GM23338 (cell line): ENCODE results near the gene MESP2. TPM values are rescaled to one million over a fixed set of nuclear protein-coding genes. Genes with fewer than 3 reads are reported as not detected.

Experiments
- ATAC-seq: fragments of 200-7000 bp; cut with Tn5 transposase; 3 replicates; pipeline ENCODE4 v1.9.1; 2020
- DNase-seq: peaks from one replicate; pipeline ENCODE4 v3.0.0-alpha.2; 2015; ENCODE audit warnings: low spot score
- H2AFZ ChIP-seq: fragments of 200-600 bp; sonication (generic); 2 replicates; pipeline ENCODE4 v1.8.0; 2016; ENCODE audit warnings: antibody characterized with exemption, mild to moderate bottlenecking, moderate library complexity
- H3F3A ChIP-seq: fragments of 200-600 bp; sonication (generic); replicated peaks from 2 replicates; pipeline ENCODE4 v1.8.0; 2017; ENCODE audit warnings: antibody characterized with exemption, mixed run types, low read depth
- H3K27ac ChIP-seq: fragments of 200-600 bp; sonication (generic); 2 replicates; pipeline ENCODE4 v1.6.1; 2016; ENCODE audit warnings: low read depth
- H3K27me3 ChIP-seq: fragments of 200-600 bp; sonication (generic); 2 replicates; pipeline ENCODE4 v1.8.0; 2016; ENCODE audit warnings: mild to moderate bottlenecking, mixed run types, moderate library complexity; ENCODE audit not compliant: insufficient read depth
- H3K36me3 ChIP-seq: fragments of 200-600 bp; sonication (generic); 2 replicates; pipeline ENCODE4 v1.8.0; 2016; ENCODE audit warnings: mild to moderate bottlenecking; ENCODE audit not compliant: insufficient read depth
- H3K4me1 ChIP-seq: fragments of 200-600 bp; sonication (generic); 2 replicates; pipeline ENCODE4 v1.8.0; 2016; ENCODE audit warnings: mild to moderate bottlenecking, moderate library complexity; ENCODE audit not compliant: insufficient read depth
- H3K4me2 ChIP-seq: fragments of 200-600 bp; sonication (generic); 2 replicates; pipeline ENCODE4 v1.7.1; 2017; ENCODE audit warnings: mixed run types
- H3K4me3 ChIP-seq: fragments of 200-600 bp; sonication (generic); 2 replicates; pipeline ENCODE4 v1.6.1; 2016; ENCODE audit warnings: mixed run types
- H3K79me2 ChIP-seq: fragments of 200-600 bp; sonication (generic); replicated peaks from 2 replicates; pipeline ENCODE4 v1.8.0; 2017; ENCODE audit warnings: mild to moderate bottlenecking; ENCODE audit not compliant: insufficient read depth
- H3K9me2 ChIP-seq: fragments of 200-600 bp; sonication (generic); 2 replicates; pipeline ENCODE4 v1.8.0; 2017; ENCODE audit not compliant: insufficient read depth
- H4K20me1 ChIP-seq: fragments of 200-600 bp; sonication (generic); replicated peaks from 2 replicates; pipeline ENCODE4 v1.8.0; 2017; ENCODE audit warnings: mild to moderate bottlenecking; ENCODE audit not compliant: insufficient read depth
- H3K27ac Mint-ChIP-seq: 2 replicates; pipeline ENCODE4 v1.8.0; 2020; ENCODE audit warnings: inconsistent platforms, mild to moderate bottlenecking, moderate library complexity, mixed read lengths
- H3K27me3 Mint-ChIP-seq: 3 replicates; pipeline ENCODE4 v1.8.0; 2022; ENCODE audit warnings: low read depth, mild to moderate bottlenecking, moderate library complexity, mixed read lengths, inconsistent platforms; ENCODE audit not compliant: insufficient read depth, poor library complexity
- H3K36me3 Mint-ChIP-seq: 3 replicates; pipeline ENCODE4 v1.8.0; 2021; ENCODE audit warnings: low read depth, mild to moderate bottlenecking, inconsistent platforms, moderate library complexity, mixed read lengths
- H3K4me1 Mint-ChIP-seq: 3 replicates; pipeline ENCODE4 v1.8.0; 2020; ENCODE audit warnings: mild to moderate bottlenecking, inconsistent platforms, mixed read lengths
- H3K4me3 Mint-ChIP-seq: 3 replicates; pipeline ENCODE4 v1.8.0; 2021; ENCODE audit warnings: moderate library complexity, mild to moderate bottlenecking, inconsistent platforms, mixed read lengths
- H3K9me3 Mint-ChIP-seq: 3 replicates; pipeline ENCODE4 v1.8.0; 2020; ENCODE audit warnings: moderate library complexity, mild to moderate bottlenecking, inconsistent platforms, mixed read lengths
- CREB1 ChIP-seq: fragments of 250-450 bp; sonication (Bioruptor Pico); IDR thresholded peaks from 2 replicates; pipeline ENCODE4 v1.5.0; 2020; ENCODE audit warnings: low read depth, mild to moderate bottlenecking, moderate library complexity
- CTCF ChIP-seq, 2 experiments: fragments of 200-600 bp in 1 of 2; sonication (generic) in 1 of 2; conservative IDR thresholded peaks; 2 replicates each; pipeline versions ENCODE4 v1.5.1 to v1.6.1; 2016 to 2017; ENCODE audit warnings: antibody characterized with exemption in 2 of 2, low read depth in 2 of 2, mild to moderate bottlenecking in 2 of 2, moderate library complexity in 1 of 2
- ETS1 ChIP-seq: IDR thresholded peaks from 2 replicates; pipeline ENCODE4 v1.6.1; 2016; ENCODE audit warnings: antibody characterized with exemption
- EZH2 ChIP-seq: fragments of 200-600 bp; sonication (generic); IDR thresholded peaks from one replicate; pipeline ENCODE4 v1.8.0; 2017; ENCODE audit warnings: antibody characterized with exemption, mild to moderate bottlenecking, low read depth; ENCODE audit not compliant: unreplicated experiment
- EZH2phosphoT487 ChIP-seq: fragments of 200-600 bp; sonication (generic); IDR thresholded peaks from one replicate; pipeline ENCODE4 v1.8.1; 2018; ENCODE audit warnings: antibody characterized with exemption; ENCODE audit not compliant: unreplicated experiment
- JUNB ChIP-seq: IDR thresholded peaks from one replicate; pipeline ENCODE4 v1.6.1; 2016; ENCODE audit warnings: antibody characterized with exemption; ENCODE audit not compliant: unreplicated experiment
- NANOG ChIP-seq: IDR thresholded peaks from 2 replicates; pipeline ENCODE4 v1.6.1; 2016; ENCODE audit warnings: antibody characterized with exemption, borderline replicate concordance
- POLR2AphosphoS5 ChIP-seq: IDR thresholded peaks from 2 replicates; pipeline ENCODE4 v1.6.1; 2016; ENCODE audit warnings: antibody characterized with exemption, low read depth
- REST ChIP-seq: IDR thresholded peaks from one replicate; pipeline ENCODE4 v1.6.1; 2018; ENCODE audit warnings: antibody characterized with exemption; ENCODE audit not compliant: unreplicated experiment
- STAT1 ChIP-seq: IDR thresholded peaks from one replicate; pipeline ENCODE4 v1.6.1; 2016; ENCODE audit warnings: antibody characterized with exemption; ENCODE audit not compliant: unreplicated experiment
- ZNF114 ChIP-seq: fragments of 250-450 bp; sonication (Bioruptor Pico); IDR thresholded peaks from 2 replicates; pipeline ENCODE4 v1.5.0; 2020; ENCODE audit warnings: mild to moderate bottlenecking, moderate library complexity
- ZNF331 ChIP-seq: fragments of 250-450 bp; sonication (Bioruptor Pico); IDR thresholded peaks from 2 replicates; pipeline ENCODE4 v1.5.0; 2020; ENCODE audit warnings: low read depth, mild to moderate bottlenecking, moderate library complexity
- ZNF462 ChIP-seq: fragments of 250-450 bp; sonication (Bioruptor Pico); IDR thresholded peaks from 2 replicates; pipeline ENCODE4 v1.5.0; 2020; ENCODE audit warnings: mild to moderate bottlenecking, moderate library complexity
- polyA plus RNA-seq: library from polyadenylated mRNA; unstranded; fragments of >200 nt; fragmentation: Nextera tagmentation; extraction: Ambion mirVana; gene quantifications from 2 replicates; pipeline ENCODE4 v1.2.1, GENCODE V29; 2016
- total RNA-seq: library from RNA; depleted of rRNA; stranded (reverse); fragments of >200 nt; shearing (Covaris generic); gene quantifications from 2 replicates; pipeline ENCODE4 v1.2.3, GENCODE V29; 2014

Gene MESP2
- total and polyA plus RNA-seq, 2 experiments from 2014 or later: 0.24 to 1.3 TPM

- Histone ChIP-seq H4K20me1 (no peaks in the 10 kb centered on the region), H3K4me2 (no peak overlapping the region), H3K36me3 (no peaks in the 10 kb centered on the region), H3K4me1 (no peaks in the 10 kb centered on the region; the same call in 1 of the 2 replicates), H3F3A (no peaks in the 10 kb centered on the region), H3K9me2 (no peaks in the 10 kb centered on the region), H3K4me3 (no peak overlapping the region), H3K79me2 (no peaks in the 10 kb centered on the region), H2AFZ (no peak overlapping the region), H3K27ac (no peak overlapping the region), H3K27me3 (peaks cover 26% of the 10 kb centered on the region)
- H3K27me3 Mint-ChIP-seq: peaks cover 38% of the 10 kb centered on the region
- ATAC-seq: no peak
- peaks cover 9% of the 10 kb centered on the region for H3K9me3 Mint-ChIP-seq
- DNase-seq: no peak
- no peak overlapping the region for H3K27ac Mint-ChIP-seq
- TF ChIP-seq CREB1 (CRISPR knock-in tag) (no peak), ZNF462 (CRISPR knock-in tag) (no peak), CTCF (conservative IDR thresholded peaks at IDR 0.05; ENCODE audit: low read depth in 2 of 2) (no peak), JUNB (no peak), POLR2AphosphoS5 (no peak), STAT1 (no peak), REST (no peak), ZNF331 (CRISPR knock-in tag) (no peak), EZH2phosphoT487 (no peak), EZH2 (no peak), ZNF114 (CRISPR knock-in tag) (no peak), ETS1 (no peak), NANOG (no peak)
- peaks cover 12% of the 10 kb centered on the region; the same call in 2 of the 3 replicates for H3K4me1 Mint-ChIP-seq
- no peak overlapping the region for H3K4me3 Mint-ChIP-seq
- H3K36me3 Mint-ChIP-seq: peaks cover 3% of the 10 kb centered on the region; the same call in 1 of the 3 replicates
These were observed 34.7 kb downstream of the MESP2 start for GRCh38 chr15:89810837-89811236.
